Fibroblast of lung (primary cell): ENCODE measurements around the gene CHD9NB. TPM values are rescaled to one million over a fixed set of nuclear protein-coding genes. Genes with fewer than 3 reads are reported as not detected.

Source experiments
- DNase-seq, 2 donors: peaks; one replicate each; pipeline versions ENCODE4 v3.0.0 to v3.0.0-alpha.2; 2010; ENCODE audit warnings: low read depth in 2 of 2
- H2AFZ ChIP-seq: 2 replicates; pipeline ENCODE4 v1.5.1; 2012; ENCODE audit warnings: low read length, control low read depth, inconsistent platforms
- H3K27ac ChIP-seq: 2 replicates; pipeline ENCODE4 v1.5.1; 2011; ENCODE audit warnings: low read length, control low read depth; ENCODE audit not compliant: insufficient read depth
- H3K27me3 ChIP-seq: 2 replicates; pipeline ENCODE4 v1.5.1; 2011; ENCODE audit warnings: mild to moderate bottlenecking, low read length; ENCODE audit not compliant: control insufficient read depth, insufficient read depth
- H3K36me3 ChIP-seq: 2 replicates; pipeline ENCODE4 v1.5.1; 2011; ENCODE audit warnings: low read length; ENCODE audit not compliant: control insufficient read depth, insufficient read depth
- H3K4me1 ChIP-seq: 2 replicates; pipeline ENCODE4 v1.5.1; 2011; ENCODE audit warnings: low read length; ENCODE audit not compliant: control insufficient read depth, insufficient read depth; ENCODE audit errors: extremely low read depth
- H3K4me2 ChIP-seq: 2 replicates; pipeline ENCODE4 v1.5.1; 2011; ENCODE audit warnings: low read length, control low read depth; ENCODE audit not compliant: insufficient read depth; ENCODE audit errors: extremely low read depth
- H3K4me3 ChIP-seq, 4 experiments: fragments of 200-600 bp in 1 of 4; sonication (generic) in 1 of 4; replicated peaks in 1 of 4; 2 replicates each; pipeline ENCODE4 v1.5.1; 2011 to 2016; ENCODE audit warnings: low read length in 4 of 4, low read depth in 3 of 4, mild to moderate bottlenecking in 3 of 4, control low read depth in 2 of 4, inconsistent platforms in 1 of 4, mixed read lengths in 1 of 4; ENCODE audit not compliant: insufficient read depth in 1 of 4; ENCODE audit errors: control extremely low read depth in 1 of 4
- H3K79me2 ChIP-seq: 2 replicates; pipeline ENCODE4 v1.5.1; 2012; ENCODE audit warnings: mild to moderate bottlenecking, low read length, inconsistent platforms; ENCODE audit not compliant: control insufficient read depth, insufficient read depth
- H3K9ac ChIP-seq: 2 replicates; pipeline ENCODE4 v1.5.1; 2011; ENCODE audit warnings: mild to moderate bottlenecking, low read length, control low read depth; ENCODE audit not compliant: insufficient read depth
- H3K9me3 ChIP-seq: 2 replicates; pipeline ENCODE4 v1.5.1; 2012; ENCODE audit warnings: low read depth, low read length; ENCODE audit not compliant: control insufficient read depth, insufficient read depth
- H4K20me1 ChIP-seq: 2 replicates; pipeline ENCODE4 v1.5.1; 2011; ENCODE audit warnings: low read length; ENCODE audit not compliant: control insufficient read depth, insufficient read depth; ENCODE audit errors: extremely low read depth
- CTCF ChIP-seq, 2 donors: IDR thresholded peaks in 1 of 2; conservative IDR thresholded peaks in 1 of 2; 1 replicate in 1 of 2; 2 replicates in 1 of 2; pipeline ENCODE4 v1.5.1; 2011 to 2012; ENCODE audit warnings: low read length in 2 of 2, control low read depth in 1 of 2, inconsistent platforms in 1 of 2, low read depth in 1 of 2, mild to moderate bottlenecking in 1 of 2
- EZH2 ChIP-seq: IDR thresholded peaks from 2 replicates; pipeline ENCODE4 v1.5.1; 2012; ENCODE audit warnings: low read length, control low read depth, mild to moderate bottlenecking; ENCODE audit errors: missing control alignments
- polyA plus RNA-seq, 2 donors: library from polyadenylated mRNA; depleted of rRNA in 1 of 2; stranded (reverse) in 1 of 2; unstranded in 1 of 2; fragments of >200 nt; gene quantifications; 2 replicates each; pipeline ENCODE4 v1.2.1, GENCODE V29; 2011 to 2012; ENCODE audit warnings: missing spikeins in 1 of 2
- total RNA-seq: library from RNA; depleted of rRNA; stranded (reverse); fragments of >200 nt; gene quantifications from 2 replicates; pipeline ENCODE4 v1.2.1, GENCODE V29; 2014

The CHD9NB gene
- total and polyA plus RNA-seq, 2 donors (not counting 1 experiment from before 2014, with no cell fraction given), result 0.34 to 5.3 TPM

- no peaks in the 10 kb centered on the region for H3K9me3 ChIP-seq
- H3K4me1 ChIP-seq, result peaks cover 29% of the 10 kb centered on the region
- peaks cover 9% of the 10 kb centered on the region for H3K79me2 ChIP-seq
- no peak overlapping the region for H3K27ac ChIP-seq
- H3K27me3 ChIP-seq, result no peaks in the 10 kb centered on the region
- no peak for TF ChIP-seq EZH2
- no peak for TF ChIP-seq CTCF (conservative IDR thresholded peaks at IDR 0.05 in 1 of 2, IDR thresholded peaks at IDR 0.05 in 1 of 2; ENCODE audit: low read depth in 1 of 2, low read length in 2 of 2)
- H3K9ac ChIP-seq, result no peak overlapping the region
- no peak overlapping the region for H3K4me3 ChIP-seq
- no peaks in the 10 kb centered on the region for H4K20me1 ChIP-seq
- H3K36me3 ChIP-seq, result no peaks in the 10 kb centered on the region
- no peak for DNase-seq
- H3K4me2 ChIP-seq, result no peak overlapping the region
- H2AFZ ChIP-seq, result no peak overlapping the region
Observed at GRCh38 chr16:53094013-53094630, 41.4 kb upstream of the CHD9NB start.

- no peak overlapping the region for H3K27ac ChIP-seq
- H3K4me3 ChIP-seq, result no peak overlapping the region
- no peak overlapping the region for H3K4me2 ChIP-seq
- TF ChIP-seq EZH2 (no peak), CTCF (conservative IDR thresholded peaks at IDR 0.05 in 1 of 2, IDR thresholded peaks at IDR 0.05 in 1 of 2; ENCODE audit: low read depth in 1 of 2, low read length in 2 of 2) (no peak)
- peaks cover 25% of the 10 kb centered on the region for H3K4me1 ChIP-seq
- H3K9ac ChIP-seq, result no peak overlapping the region
- no peak overlapping the region for H2AFZ ChIP-seq
- no peak for DNase-seq
- no peaks in the 10 kb centered on the region for H3K27me3 ChIP-seq
- H3K36me3 ChIP-seq, result no peaks in the 10 kb centered on the region
- H3K9me3 ChIP-seq, result no peaks in the 10 kb centered on the region
- H4K20me1 ChIP-seq, result no peaks in the 10 kb centered on the region
- H3K79me2 ChIP-seq, result peaks cover 9% of the 10 kb centered on the region
Observed at GRCh38 chr16:53093162-53093744, 40.6 kb upstream of the CHD9NB start.

GRCh38 chr16:53092284-53092683 is 39.6 kb upstream of the CHD9NB start:
- H3K4me2 ChIP-seq, result peak overlapping the region; percentile 86
- no peak for DNase-seq
- H3K27ac ChIP-seq, result peak overlapping the region; percentile 87
- H3K79me2 ChIP-seq, result peaks cover 9% of the 10 kb centered on the region
- no peak overlapping the region for H3K4me3 ChIP-seq
- H3K9ac ChIP-seq, result no peak overlapping the region
- H3K4me1 ChIP-seq, result peaks cover 21% of the 10 kb centered on the region
- H4K20me1 ChIP-seq, result no peaks in the 10 kb centered on the region
- H2AFZ ChIP-seq, result no peak overlapping the region
- no peaks in the 10 kb centered on the region for H3K27me3 ChIP-seq
- TF ChIP-seq EZH2, result no peak
- H3K36me3 ChIP-seq, result no peaks in the 10 kb centered on the region
- H3K9me3 ChIP-seq, result no peaks in the 10 kb centered on the region
